Measurements from ENCODE around the gene SOWAHA. TPM values are rescaled to one million over a fixed set of nuclear protein-coding genes. Genes with fewer than 3 reads are reported as not detected.

SOWAHA gene
- total and polyA plus RNA-seq, 4 donors = 0.06 to 0.98 (median 0.12) TPM

GRCh38 chr5:132765311-132766019, 47.6 kb upstream of the SOWAHA start:
- DNase-seq (no peak), ATAC-seq (ENCODE audit: insufficient read depth, low FRiP score) (no peak)
- Histone ChIP-seq H3K4me3 (no peak overlapping the region), H3K27me3 (ENCODE audit: control insufficient read depth in 3 of 3, insufficient read depth in 3 of 3, low read length in 2 of 3) (no peaks in the 10 kb centered on the region), H3K9ac (ENCODE audit: insufficient read depth in 1 of 2, low read length in 2 of 2) (no peak overlapping the region), H3K9me3 (ENCODE audit: control insufficient read depth in 4 of 4, insufficient read depth in 3 of 4, low read length in 3 of 4) (no peaks in the 10 kb centered on the region), H3K27ac (ENCODE audit: low read depth in 1 of 2, low read length in 1 of 2) (no peak overlapping the region), H3K4me1 (ENCODE audit: control insufficient read depth in 5 of 5, insufficient read depth in 5 of 5, low read length in 5 of 5) (peaks cover 8 to 20% (median 16%) of the 10 kb centered on the region in 5 donors), H3K36me3 (ENCODE audit: control insufficient read depth in 4 of 4, insufficient read depth in 4 of 4, low read length in 4 of 4) (peaks cover 0 to 31% (median 14%) of the 10 kb centered on the region in 4 donors)
- WGBS, 2 donors = 87 to 94% methylated on average over 12 of the region's 12 CpGs
- no peak for TF ChIP-seq CTCF (IDR thresholded peaks at IDR 0.05; ENCODE audit: control extremely low read depth, extremely low read depth)

GRCh38 chr5:132766020-132766805, 46.9 kb upstream of the SOWAHA start:
- DNase-seq (no peak), ATAC-seq (ENCODE audit: insufficient read depth, low FRiP score) (no peak)
- H3K27ac ChIP-seq (ENCODE audit: low read depth in 1 of 2, low read length in 1 of 2) = no peak overlapping the region
- TF ChIP-seq CTCF (IDR thresholded peaks at IDR 0.05; ENCODE audit: control extremely low read depth, extremely low read depth) = no peak
- no peaks in the 10 kb centered on the region for H3K9me3 ChIP-seq (ENCODE audit: control insufficient read depth in 4 of 4, insufficient read depth in 3 of 4, low read length in 3 of 4)
- H3K36me3 ChIP-seq (ENCODE audit: control insufficient read depth in 4 of 4, insufficient read depth in 4 of 4, low read length in 4 of 4) = peaks cover 0 to 25% (median 12%) of the 10 kb centered on the region in 4 donors
- no peak overlapping the region for H3K9ac ChIP-seq (ENCODE audit: insufficient read depth in 1 of 2, low read length in 2 of 2)
- no peaks in the 10 kb centered on the region for H3K27me3 ChIP-seq (ENCODE audit: control insufficient read depth in 3 of 3, insufficient read depth in 3 of 3, low read length in 2 of 3)
- WGBS, 2 donors = 91 to 93% methylated on average over 14 of the region's 14 CpGs
- H3K4me3 ChIP-seq = no peak overlapping the region
- peaks cover 13 to 27% (median 16%) of the 10 kb centered on the region in 5 donors for H3K4me1 ChIP-seq (ENCODE audit: control insufficient read depth in 5 of 5, insufficient read depth in 5 of 5, low read length in 5 of 5)

GRCh38 chr5:132766806-132767055, 46.4 kb upstream of the SOWAHA start:
- 93 to 95% methylated on average over 1 of the region's 1 CpG for WGBS, 2 donors
- Histone ChIP-seq H3K4me1 (ENCODE audit: control insufficient read depth in 5 of 5, insufficient read depth in 5 of 5, low read length in 5 of 5) (peaks cover 14 to 27% (median 19%) of the 10 kb centered on the region in 5 donors), H3K9ac (ENCODE audit: insufficient read depth in 1 of 2, low read length in 2 of 2) (no peak overlapping the region), H3K4me3 (no peak overlapping the region), H3K27ac (ENCODE audit: low read depth in 1 of 2, low read length in 1 of 2) (no peak overlapping the region), H3K27me3 (ENCODE audit: control insufficient read depth in 3 of 3, insufficient read depth in 3 of 3, low read length in 2 of 3) (no peaks in the 10 kb centered on the region), H3K9me3 (ENCODE audit: control insufficient read depth in 4 of 4, insufficient read depth in 3 of 4, low read length in 3 of 4) (no peaks in the 10 kb centered on the region), H3K36me3 (ENCODE audit: control insufficient read depth in 4 of 4, insufficient read depth in 4 of 4, low read length in 4 of 4) (peaks cover 0 to 20% (median 12%) of the 10 kb centered on the region in 4 donors)
- no peak for TF ChIP-seq CTCF (IDR thresholded peaks at IDR 0.05; ENCODE audit: control extremely low read depth, extremely low read depth)
- DNase-seq (no peak), ATAC-seq (ENCODE audit: insufficient read depth, low FRiP score) (no peak)
